NCI-H526 (cell line): Measurements from ENCODE around the gene STK26.
"Not testable (repeated sequence)": the region's sequence is repeated elsewhere in the genome, so short reads cannot be mapped to it uniquely, and the experiment has no call there.

ENCODE experiments used
- DNase-seq, 2 experiments: peaks; one replicate each; lab custom pipeline; 2025; lab: John Stamatoyannopoulos, UW

Gene STK26

DNA sequence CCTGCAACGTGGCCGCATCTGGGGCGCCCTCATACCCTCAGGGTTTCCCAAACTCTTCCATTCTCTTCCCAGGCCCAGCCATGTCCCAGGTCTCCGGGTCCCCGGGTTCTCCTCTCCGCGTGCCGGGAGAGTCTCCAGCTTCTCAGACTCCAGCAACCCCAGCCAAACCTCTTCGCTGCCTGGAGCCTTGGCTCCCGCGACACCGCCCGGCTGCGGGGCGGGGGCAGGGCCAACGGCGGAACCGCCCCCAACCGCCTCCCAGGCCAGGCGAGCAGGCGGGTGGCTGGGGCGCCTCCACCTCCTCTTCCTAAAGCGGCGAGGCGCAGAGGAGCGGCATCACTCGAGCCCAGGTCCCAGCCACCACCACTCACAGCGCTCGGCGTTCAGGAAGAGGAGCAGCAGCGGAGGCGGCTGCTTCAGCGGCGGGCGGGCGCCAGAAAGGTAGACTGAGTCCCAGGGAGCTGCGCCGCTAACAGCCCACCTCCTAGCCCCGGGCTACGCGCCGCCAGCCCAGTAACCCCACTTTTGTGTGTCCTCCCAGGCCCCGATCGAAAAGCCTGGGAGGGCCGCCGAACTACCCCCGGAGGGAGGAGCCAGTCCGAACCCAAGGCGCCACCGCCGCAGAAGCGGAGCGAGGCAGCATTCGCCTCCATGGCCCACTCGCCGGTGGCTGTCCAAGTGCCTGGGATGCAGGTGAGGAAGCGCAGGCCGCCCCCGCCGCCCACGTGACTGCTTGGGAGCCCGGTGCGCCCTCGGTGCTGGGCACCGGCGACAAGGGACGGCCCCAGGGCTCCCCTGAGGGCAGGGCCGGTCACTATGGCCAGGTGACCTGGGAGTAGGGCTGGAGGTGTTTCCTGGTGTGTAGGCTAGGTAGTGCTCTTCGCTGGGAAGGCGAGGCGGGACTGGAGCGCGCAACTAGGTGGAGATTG is at the start of gene STK26:
STK26 (plus strand) TSS at position 336 of the 929 bp plus-strand sequence; CDS start at position 652, 316 bp downstream.
- DNase-seq, result peak; percentile 63 to 87

DNA sequence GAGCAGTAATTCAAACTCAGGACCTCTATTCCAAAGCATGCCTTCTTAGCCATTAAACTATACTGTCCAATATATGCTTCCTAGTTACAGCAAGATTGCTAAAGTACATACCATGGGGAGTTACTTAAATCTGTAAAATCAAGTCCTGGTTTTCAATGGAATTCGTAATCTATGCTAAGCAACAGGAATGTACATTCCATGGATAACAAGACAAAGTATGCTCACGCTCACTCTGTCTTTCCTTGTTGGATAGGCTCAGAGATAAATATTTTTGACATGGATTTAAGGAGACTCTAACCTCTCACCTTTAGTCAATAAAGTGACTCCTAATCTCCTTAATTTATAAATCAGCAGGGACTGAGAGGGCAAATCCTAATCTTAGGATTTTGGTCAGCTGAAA is 47.3 kb upstream of the STK26 start:
- no peak for DNase-seq

DNA sequence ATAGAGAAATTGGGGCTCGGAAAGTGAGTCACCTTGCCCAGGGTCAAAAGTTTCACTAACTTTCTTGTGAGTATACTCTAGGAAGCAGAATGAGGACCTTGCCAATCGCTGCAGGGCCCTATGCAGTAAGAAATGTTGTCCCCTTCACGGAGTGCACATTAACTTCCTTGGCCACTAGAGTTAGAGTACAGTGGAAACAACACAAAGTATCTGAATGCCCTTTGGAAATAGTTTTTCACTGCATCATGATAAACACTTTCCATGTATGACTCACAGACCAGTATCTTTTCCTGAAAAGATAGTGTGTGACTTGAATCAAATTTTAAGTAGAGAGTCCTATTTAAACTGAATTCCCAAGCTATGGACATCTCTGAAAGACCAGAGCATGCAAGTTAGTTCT is 45.5 kb upstream of the STK26 start:
- DNase-seq, result no peak

DNA sequence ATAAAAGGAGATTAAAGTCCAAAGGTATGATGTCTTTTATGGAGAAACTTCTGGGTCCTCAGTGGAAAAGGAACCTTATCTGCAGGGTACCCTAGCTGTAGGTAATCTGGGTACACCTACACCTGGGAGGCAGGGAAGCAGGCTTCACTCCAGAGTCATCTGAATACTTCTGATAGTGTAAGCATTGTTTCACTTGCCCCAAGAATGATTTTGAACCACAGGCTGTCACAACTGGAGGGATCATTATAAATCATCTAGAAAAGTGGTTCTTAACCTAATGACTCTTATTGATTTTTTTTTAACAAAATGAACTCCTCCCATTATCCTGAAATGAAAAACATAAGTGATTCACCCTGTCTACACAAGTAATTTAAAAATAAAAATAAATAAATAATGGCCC is 44.0 kb upstream of the STK26 start:
- DNase-seq, result no peak

DNA sequence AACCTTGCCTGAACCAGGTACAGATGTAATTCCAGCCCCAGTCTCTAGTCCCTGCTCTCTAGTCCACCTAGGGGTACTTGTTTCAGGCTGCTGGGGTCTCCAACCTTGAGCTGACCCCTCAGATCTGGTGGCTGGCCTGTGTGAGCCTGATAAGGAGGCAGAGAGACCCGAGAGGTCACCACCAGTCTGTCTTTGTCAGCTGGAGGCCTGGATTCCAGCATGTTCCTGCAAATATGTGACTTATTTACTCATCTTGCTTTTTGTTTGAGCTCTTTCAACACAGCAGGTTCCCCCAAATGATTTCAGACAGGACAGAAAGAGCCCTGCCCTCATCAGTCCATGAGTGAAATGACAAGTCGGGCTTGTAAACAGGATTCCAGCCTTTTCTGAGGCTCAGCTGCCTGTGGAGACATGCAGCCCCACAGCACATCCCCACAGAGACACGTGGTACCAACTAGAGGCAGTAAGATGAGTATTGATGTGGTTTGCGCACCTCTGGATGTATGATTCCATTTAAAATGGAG is 37.5 kb upstream of the STK26 start:
- no peak for DNase-seq

DNA sequence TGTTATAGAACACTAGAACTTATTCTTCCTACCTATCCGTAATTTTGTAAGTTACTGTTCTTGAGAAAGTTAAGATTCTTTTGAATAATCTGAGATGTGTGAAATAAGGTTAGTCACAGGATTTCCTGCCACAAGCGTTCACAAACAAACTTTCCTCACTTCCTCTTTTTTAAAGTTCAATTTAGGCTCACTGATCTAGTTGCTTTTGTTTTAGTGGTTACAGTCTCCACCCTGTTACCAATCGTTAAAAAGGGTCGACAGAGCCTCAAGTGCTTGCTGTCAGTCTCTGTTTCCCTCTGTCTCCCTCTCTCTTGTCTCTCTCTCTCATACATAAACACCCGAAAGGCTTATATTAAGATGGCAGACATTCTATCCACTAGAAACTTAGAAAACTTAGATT is 35.9 kb upstream of the STK26 start:
- DNase-seq, result no peak

DNA sequence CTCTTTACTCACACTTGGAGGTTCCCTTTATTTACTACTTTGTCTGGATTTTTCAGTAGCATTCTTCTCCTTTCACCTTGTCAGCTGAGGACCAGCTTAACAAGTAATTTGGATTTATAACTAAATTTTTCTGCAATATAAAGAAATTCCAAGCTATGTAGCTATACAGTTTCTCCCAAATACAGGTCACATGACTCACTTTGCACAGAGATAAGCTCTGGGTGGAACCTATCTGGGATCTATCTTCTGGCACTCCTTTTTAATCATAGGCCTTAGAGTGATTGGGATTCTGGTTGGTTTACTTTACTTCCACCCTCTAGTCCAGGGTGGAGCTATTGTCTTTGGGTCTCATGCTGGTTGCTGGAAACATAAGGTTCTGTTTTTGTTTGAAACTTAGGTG is 34.9 kb upstream of the STK26 start:
- DNase-seq, result no peak

DNA sequence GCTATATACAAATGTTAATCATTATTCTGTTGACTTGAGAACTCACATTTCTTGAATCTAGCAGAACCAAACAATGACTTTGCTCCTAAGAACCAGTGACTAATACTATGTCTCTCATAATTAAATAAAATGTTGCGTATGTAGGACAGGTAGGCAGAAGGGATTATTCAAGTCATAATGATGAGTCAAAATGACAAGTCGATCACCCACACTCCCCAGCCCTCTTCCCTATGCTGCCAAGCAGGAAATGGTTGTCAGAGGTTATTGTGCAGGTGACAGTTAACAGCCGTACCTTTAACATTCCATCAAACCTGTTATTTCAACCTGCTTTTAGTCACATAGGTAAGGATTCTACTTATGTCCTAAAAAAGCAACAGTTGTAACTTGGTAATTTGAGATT is 22.0 kb upstream of the STK26 start:
- no peak for DNase-seq

DNA sequence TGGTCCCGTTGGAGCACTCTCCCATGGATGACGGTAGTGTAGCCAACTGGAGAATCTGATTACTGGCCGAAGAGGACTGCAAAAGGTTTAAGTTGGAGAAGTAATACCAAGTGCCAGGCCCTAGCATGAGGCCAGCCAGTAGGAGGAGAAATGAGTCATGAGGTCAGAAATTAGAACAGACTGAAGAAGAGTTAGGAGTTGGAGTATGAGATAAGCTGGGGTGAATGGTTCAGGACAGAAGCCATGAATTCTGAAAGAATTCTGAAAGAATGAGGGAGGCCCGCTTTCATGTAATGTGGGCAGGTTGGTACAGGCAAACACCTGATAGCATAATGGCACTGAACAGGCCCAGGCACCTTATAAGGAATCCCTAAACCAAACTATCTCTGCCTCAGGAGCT is 18.4 kb upstream of the STK26 start:
- no peak for DNase-seq

DNA sequence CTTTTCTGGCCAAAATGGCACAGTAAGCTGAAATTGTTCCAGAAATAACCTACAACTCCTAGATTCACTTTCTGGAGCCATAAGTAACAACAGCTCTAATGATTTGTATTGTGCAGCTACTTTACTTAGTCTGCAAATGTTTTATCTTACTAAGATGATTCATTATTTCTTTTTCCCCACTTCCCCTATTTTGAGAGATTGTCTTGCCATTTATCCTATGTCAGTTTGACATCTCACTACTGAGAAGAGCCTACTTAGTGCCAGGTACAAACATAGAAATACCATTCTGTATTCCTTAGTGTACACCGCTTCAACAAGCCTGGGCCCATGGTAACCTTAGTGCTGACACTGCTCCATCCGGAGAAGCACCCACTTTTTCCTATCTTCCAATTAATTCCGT is 13.8 kb upstream of the STK26 start:
- no peak for DNase-seq

DNA sequence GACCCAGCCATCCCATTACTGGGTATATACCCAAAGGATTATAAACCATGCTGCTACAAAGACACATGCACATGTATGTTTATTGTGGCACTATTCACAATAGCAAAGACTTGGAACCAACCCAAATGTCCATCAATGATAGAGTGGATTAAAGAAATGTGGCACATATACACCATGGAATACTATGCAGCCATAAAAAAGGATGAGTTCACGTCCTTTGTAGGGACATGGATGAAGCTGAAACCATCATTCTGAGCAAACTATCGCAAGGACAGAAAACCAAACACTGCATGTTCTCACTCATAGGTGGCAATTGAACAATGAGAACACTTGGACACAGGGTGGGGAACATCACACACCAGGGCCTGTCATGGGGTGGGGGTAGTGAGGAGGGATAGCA is 12.9 kb upstream of the STK26 start:
- DNase-seq, result not testable (repeated sequence)

DNA sequence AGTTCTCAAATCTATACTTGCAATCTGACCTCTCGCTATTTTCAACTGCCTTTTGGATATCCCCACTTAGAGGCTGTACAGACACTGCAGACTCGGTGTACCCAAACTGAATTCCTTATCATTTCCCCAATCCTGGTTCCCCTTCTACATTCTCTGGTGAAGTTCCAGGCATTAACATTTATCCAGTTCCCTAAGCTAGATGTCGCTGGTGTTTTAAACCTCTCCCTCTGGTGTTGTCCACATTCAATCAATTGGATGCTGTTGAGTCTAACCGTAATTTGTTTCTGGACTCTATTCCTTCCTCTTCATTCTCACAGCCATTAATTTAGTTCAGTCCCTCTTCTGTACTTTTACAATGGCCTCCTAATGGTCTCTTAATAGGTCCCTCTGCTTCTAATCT is 7.2 kb upstream of the STK26 start:
- DNase-seq, result no peak

DNA sequence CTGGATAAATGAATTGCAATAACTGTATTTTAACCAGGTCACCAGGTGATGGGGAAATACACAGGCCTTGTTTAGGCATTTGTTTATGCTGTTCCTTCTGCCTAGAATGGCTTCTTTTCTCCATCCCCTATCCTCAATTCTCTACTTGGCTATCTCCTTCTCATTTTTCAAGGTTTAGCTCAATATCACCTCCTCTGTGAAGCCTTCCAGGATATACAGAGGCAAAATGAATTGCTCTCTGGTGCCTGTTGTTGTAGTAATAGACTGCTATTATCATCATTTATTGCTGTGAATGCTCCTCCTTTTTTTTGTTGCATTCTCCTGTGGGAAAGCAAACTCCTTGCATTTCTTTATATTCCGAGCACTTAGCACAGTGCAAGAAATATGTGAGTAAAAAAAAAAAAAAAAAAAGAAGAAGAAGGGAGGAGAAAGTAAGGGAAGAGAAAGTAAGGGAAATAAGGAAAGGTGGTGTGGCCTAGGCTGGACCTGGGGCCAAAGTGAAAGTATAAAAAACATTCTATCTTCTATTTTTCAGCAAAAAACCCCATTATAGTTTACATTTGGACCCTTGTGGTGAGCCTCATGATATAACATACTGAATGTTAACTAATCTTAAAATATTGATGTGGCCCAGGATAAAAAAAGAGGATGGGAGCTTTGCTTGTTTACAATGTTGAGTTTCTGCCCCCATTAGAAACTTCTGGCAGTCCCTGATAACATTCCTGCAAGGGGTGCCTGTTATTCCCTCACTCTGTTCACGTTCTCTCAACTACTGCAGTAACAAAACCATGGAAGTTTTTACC is 6.3 kb upstream of the STK26 start:
- DNase-seq, result no peak

DNA sequence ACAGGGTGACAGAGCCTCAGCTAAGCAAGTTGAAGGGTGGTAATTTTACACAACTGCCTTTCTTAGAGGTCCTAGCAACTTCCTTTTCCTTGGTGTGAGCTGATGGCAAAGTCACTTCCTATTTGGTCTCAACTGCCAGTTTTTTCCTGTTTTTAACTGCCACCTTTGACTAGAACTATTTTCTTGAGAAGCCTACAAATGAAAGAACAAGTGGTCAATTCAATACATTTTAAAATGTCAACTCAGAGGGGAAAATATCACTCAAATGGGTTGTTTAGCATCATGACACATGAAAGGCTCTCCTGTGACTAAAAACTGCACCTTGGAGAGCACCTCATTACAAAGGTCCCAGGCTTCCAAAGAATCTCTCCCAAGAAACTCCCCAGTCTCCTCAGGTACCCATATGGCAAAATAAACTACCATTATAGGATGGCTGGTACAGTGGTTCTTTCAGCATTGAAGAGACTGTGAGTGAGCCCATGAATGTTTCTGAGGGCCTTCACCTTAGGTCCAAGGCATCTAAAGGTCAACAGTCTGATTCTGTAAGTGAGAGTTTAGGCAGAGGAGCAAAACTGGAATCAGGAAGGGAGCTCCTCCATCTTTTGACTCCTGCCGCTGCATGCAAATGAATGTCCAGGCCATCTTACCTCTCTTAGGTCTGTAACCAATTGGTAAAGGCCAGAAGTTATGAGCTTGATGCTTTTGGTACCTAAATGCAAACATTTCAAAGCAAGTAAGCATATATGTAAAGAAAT is 5.5 kb upstream of the STK26 start:
- DNase-seq, result no peak

DNA sequence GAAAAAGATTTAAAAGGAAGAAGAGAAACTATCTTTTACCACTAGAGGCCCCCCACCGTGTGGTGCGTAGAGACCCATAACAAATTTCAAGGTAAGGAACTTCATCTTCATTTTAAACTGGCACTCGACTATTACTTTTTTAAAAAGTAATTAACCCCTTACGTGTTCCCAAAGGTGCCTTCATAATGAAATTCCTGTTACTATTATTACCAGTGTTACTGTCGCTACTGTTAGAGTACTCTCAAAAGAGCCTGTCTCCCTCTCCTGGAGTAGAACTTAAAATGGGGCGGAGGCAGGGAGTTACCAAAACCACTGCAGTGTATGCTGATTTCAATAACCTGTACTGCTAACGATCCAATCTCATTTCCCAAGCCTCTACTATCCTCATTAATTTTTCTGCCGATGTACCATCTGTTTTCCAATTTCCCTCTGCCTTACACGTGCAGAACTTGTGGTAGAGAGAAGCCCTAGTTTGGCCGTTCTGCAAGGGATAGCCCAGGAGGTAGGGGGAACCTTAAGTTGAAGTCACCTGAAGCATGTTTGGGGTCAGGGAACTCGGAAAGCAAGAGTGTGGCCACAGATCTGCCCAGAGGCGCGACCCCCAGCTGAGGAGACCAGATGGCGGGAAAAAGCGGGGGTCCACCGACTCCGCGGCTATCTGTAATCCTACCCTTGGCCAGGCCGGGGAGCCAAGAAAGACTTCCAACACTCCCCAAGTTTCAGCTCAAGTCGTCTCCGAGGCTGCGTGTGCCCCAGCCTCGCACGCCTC is 720 bp upstream of the STK26 start:
- DNase-seq, result peak in 1 of 2 experiments; percentile 33

DNA sequence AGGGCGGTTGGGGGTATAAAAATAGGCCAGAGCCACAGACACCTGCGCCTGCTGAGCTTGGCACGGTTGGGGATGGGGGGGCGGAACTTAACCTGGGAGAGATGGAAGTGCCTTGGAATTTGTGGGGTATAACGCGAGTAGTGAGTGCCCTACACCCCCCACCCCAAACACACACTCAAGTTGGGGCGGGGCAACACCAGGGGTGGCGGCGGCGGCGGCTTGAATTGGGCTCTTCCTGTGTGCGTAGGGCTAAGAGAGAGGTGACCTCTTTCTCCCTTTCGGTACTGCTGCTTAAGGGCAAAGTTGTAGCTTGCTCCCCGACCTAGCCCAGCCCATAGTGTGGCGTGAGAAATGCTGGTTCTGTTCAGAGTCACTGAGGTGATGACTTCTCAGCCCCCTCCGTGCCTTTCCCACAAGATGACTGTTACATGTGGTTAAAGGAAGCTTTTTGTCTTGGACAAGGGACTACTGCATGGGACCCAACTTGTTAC is 839 bp downstream of the STK26 start:
- DNase-seq, result peak in 1 of 2 experiments; percentile 54

DNA sequence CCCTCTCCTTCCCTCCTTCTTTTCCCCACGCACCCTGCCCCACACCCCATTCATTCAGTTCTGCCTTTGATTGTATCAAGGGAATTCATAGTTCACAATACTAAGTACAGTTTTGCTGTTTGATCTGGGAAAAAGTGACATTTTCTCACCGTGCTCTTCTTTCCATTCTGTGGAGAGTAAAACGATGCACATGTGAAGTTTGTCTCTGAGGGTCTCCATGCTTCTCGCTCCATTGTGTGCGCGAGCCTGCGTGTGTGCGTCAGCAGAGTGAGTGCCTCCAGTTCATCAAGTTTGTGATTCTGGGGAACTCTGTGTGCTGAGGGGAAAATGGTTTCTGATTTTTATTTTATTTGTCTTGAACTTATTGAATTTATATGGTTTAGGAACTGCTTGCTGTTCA is 1.9 kb downstream of the STK26 start:
- no peak for DNase-seq

DNA sequence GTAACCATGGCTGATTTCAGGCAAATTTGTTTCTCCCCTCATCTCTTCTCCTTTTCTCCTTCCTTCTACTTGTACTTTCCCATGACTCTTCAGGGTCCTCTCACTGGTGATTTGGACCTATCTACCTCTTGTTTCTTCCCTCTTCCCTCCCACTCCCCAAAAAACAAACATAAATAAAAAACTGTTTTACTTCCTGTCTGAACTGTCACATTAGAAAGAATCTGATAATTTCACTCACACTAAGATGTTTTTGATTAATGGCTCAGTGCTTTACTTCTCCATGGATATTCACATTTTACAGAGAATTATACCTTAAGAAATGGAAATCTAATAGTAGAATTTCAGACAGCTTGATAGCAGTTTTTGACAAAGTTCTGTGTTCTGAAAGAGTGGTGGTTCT is 7.2 kb downstream of the STK26 start:
- DNase-seq, result no peak

DNA sequence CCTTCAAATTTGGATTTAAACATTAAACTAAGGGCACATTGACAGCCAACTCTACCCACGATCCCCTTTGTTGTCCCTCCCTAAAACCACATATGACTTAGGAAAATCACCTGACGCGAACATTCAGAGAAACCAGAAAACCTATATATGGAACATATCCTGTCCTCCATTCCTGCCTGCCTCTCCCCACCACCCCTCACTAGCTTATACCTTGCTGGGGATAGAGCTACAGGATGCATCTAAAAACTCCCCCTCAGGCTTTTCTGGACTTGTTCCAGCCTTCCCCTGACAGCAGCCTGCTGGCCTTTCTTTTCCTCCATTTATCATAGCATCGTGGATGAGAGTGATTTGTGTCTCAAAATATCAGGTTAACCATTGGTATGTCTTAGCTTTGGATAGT is 8.8 kb downstream of the STK26 start:
- DNase-seq, result no peak

DNA sequence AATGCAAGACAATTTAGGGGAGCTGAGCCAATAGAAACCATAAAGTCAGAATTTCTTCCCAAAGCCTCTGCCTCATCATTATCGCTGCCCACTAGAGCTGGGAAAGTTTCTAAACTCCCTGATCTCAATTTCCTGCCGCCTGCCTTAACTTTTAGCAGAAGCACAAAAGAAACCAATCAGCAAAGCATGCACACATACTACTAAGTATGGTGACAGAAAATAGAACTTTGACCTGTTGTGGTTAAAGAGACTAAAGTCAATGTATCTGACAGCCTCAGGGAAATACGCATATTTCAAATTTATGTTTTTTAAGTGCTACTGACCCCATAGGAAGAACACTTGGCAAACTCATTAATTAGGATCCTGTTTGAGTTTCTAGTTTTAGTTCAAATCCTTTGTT is 10.1 kb downstream of the STK26 start:
- DNase-seq, result no peak

DNA sequence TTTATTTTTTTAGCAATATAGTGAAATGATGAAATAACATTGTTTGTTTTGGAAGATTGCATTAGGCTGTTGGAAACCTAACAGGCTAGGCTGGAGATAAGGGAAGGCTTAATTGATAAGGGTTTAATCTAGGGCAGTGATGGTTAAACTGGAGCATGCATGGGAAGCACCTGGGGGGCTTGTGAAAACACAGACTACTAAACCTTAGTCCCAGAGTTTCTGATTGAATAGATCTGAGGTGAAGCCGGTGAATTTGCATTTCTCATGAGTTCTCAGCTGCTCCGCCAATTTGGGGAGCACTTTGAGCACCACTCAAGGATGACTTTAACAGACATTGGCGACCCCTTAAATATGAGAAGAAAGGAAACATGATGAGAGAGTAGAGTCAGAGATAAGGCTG is 11.5 kb downstream of the STK26 start:
- DNase-seq, result no peak
